Smooth muscle cell (in vitro differentiated cells): Measurements from ENCODE around the gene SPRYD3. TPM values are rescaled to one million over a fixed set of nuclear protein-coding genes. Genes with fewer than 3 reads are reported as not detected.

Experiments
- DNase-seq: peaks from one replicate; lab custom pipeline; 2025; ENCODE audit not compliant: unreplicated experiment; lab: John Stamatoyannopoulos, UW
- H2AFZ ChIP-seq: fragments of 200-600 bp; sonication (generic); 2 replicates; pipeline ENCODE4 v1.6.0; 2016; ENCODE audit warnings: antibody characterized with exemption, low read depth, mild to moderate bottlenecking
- H3F3A ChIP-seq: fragments of 200-600 bp; sonication (generic); 2 replicates; pipeline ENCODE4 v1.6.0; 2017; ENCODE audit warnings: antibody characterized with exemption, low read depth
- H3K27ac ChIP-seq: fragments of 200-600 bp; sonication (generic); 2 replicates; pipeline ENCODE4 v1.5.1; 2016; ENCODE audit warnings: low read depth, mild to moderate bottlenecking
- H3K27me3 ChIP-seq: fragments of 200-600 bp; sonication (generic); 2 replicates; pipeline ENCODE4 v1.6.1; 2016; ENCODE audit warnings: low read depth, mild to moderate bottlenecking
- H3K36me3 ChIP-seq: fragments of 200-600 bp; sonication (generic); 2 replicates; pipeline ENCODE4 v1.5.1; 2016; ENCODE audit warnings: low read depth
- H3K4me1 ChIP-seq: fragments of 200-600 bp; sonication (generic); 2 replicates; pipeline ENCODE4 v1.5.1; 2016; ENCODE audit warnings: low read depth
- H3K4me2 ChIP-seq: fragments of 200-600 bp; sonication (generic); 2 replicates; pipeline ENCODE4 v1.6.0; 2016; ENCODE audit warnings: mild to moderate bottlenecking
- H3K4me3 ChIP-seq: fragments of 200-600 bp; sonication (generic); 2 replicates; pipeline ENCODE4 v1.5.1; 2016; ENCODE audit warnings: mild to moderate bottlenecking
- H3K79me2 ChIP-seq: fragments of 200-600 bp; sonication (generic); 2 replicates; pipeline ENCODE4 v1.6.0; 2016; ENCODE audit warnings: low read depth, mild to moderate bottlenecking
- H3K9ac ChIP-seq: fragments of 200-600 bp; sonication (generic); 2 replicates; pipeline ENCODE4 v1.6.0; 2016; ENCODE audit warnings: low read depth
- H3K9me3 ChIP-seq: fragments of 200-600 bp; sonication (generic); replicated peaks from 2 replicates; pipeline ENCODE4 v1.5.1; 2016; ENCODE audit warnings: low read depth
- H4K20me1 ChIP-seq: fragments of 200-600 bp; sonication (generic); 2 replicates; pipeline ENCODE4 v1.6.0; 2016; ENCODE audit warnings: low read depth
- WGBS: methylation state at CpG from one replicate; pipeline ENCODE4 v1.1.7; 2016; ENCODE audit warnings: low lambda C conversion rate; 5-methylcytosine and 5-hydroxymethylcytosine counted together
- polyA plus RNA-seq: library from polyadenylated mRNA; unstranded; fragments of >200 nt; fragmentation: Nextera tagmentation; extraction: Ambion mirVana; gene quantifications from 2 replicates; pipeline ENCODE4 v1.2.1, GENCODE V29; 2016
- total RNA-seq: library from RNA; depleted of rRNA; stranded (reverse); fragments of >200 nt; gene quantifications from 2 replicates; pipeline ENCODE4 v1.2.3, GENCODE V29; 2014
- TF ChIP-seq, protein P1 (sequence below): fragments of 200-600 bp; sonication (generic); IDR thresholded peaks from 2 replicates; pipeline ENCODE4 v1.5.1; 2017; ENCODE audit warnings: borderline replicate concordance, mild to moderate bottlenecking, antibody characterized with exemption; ENCODE audit not compliant: insufficient read depth, poor library complexity, severe bottlenecking

SPRYD3 gene
- total and polyA plus RNA-seq, 2 experiments from 2014 or later = 20.2 to 57.1 TPM

DNA sequence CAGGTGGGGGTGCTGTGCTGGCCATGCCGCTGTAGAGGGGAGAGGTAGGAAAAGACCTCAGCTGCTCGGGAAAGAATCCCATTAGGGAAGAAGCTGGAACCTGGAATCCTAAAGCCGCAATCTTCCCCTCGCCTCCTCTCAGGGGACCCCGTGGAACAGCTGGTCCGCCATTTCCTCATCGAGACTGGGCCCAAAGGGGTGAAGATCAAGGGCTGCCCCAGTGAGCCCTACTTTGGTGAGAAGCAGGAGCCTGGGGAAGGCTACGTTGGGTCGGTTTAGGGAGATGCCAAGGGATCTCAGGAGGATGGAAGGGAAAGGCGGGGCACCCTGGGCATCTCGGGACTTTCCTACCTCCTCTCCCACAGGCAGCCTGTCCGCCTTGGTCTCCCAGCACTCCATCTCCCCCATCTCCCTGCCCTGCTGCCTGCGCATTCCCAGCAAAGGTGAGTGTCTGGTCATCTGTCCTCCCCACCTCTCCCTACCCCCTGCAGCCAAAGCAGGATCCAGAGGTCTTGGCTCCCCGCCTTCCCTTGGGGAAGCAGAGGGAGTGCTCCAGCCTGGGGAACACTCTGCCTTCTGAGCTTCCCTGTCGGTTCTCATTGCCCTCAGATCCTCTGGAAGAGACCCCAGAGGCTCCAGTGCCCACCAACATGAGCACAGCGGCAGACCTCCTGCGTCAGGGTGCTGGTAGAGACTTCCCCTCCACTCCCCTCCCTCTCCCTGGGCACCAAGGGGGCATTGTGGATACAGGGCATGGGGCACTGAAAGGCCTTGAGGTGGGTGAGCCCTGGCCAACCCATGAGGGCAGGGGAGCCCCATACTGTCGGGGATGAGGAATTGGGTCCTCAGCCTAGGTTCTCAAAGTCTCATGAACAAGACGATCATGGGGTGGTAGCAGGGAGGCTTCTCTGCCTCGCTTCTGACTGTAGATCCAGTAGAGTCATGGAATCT is 16.9 kb downstream of the SPRYD3 start:
- peaks cover 9% of the 10 kb centered on the region for H4K20me1 ChIP-seq
- H3K36me3 ChIP-seq = no peaks in the 10 kb centered on the region
- H3K79me2 ChIP-seq = no peaks in the 10 kb centered on the region
- no peak overlapping the region for H3K4me2 ChIP-seq
- no peak overlapping the region for H3K4me3 ChIP-seq
- 94% methylated on average over 18 of the region's 20 CpGs for WGBS
- H3K9ac ChIP-seq = no peak overlapping the region
- TF ChIP-seq, protein P1, sequence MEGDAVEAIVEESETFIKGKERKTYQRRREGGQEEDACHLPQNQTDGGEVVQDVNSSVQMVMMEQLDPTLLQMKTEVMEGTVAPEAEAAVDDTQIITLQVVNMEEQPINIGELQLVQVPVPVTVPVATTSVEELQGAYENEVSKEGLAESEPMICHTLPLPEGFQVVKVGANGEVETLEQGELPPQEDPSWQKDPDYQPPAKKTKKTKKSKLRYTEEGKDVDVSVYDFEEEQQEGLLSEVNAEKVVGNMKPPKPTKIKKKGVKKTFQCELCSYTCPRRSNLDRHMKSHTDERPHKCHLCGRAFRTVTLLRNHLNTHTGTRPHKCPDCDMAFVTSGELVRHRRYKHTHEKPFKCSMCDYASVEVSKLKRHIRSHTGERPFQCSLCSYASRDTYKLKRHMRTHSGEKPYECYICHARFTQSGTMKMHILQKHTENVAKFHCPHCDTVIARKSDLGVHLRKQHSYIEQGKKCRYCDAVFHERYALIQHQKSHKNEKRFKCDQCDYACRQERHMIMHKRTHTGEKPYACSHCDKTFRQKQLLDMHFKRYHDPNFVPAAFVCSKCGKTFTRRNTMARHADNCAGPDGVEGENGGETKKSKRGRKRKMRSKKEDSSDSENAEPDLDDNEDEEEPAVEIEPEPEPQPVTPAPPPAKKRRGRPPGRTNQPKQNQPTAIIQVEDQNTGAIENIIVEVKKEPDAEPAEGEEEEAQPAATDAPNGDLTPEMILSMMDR = no peak
- no peak for DNase-seq
- H3K27me3 ChIP-seq = no peaks in the 10 kb centered on the region
- H3K4me1 ChIP-seq = no peaks in the 10 kb centered on the region
- no peaks in the 10 kb centered on the region for H3F3A ChIP-seq
- no peak overlapping the region for H3K27ac ChIP-seq
- no peaks in the 10 kb centered on the region for H3K9me3 ChIP-seq
- no peak overlapping the region for H2AFZ ChIP-seq

DNA sequence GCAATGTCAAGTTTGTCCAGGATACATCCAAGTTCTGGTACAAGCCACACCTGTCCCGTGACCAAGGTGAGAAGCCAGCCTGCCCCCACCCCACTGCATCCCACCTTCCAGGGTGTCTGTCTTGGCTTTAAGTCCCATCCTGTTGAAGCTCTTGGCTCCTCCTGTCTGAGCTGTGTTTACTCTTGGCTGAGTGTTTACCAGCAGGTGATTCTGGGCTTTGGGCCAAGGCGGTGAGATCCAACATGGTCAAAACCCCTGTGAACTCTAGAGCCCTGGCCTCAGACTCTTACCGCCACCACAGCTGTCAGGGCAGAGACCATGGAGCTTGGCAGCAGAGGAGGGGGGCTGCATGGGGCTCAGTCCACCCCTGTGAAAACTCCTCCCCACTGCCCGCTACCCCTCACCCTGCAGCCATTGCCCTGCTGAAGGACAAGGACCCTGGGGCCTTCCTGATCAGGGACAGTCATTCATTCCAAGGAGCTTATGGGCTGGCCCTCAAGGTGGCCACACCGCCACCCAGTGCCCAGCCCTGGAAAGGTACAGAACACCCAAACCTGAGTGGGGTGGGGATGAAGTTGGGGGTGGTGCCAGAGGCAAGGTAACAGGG is 17.7 kb downstream of the SPRYD3 start:
- Histone ChIP-seq H3K79me2 (no peaks in the 10 kb centered on the region), H3K4me2 (no peak overlapping the region), H3F3A (no peaks in the 10 kb centered on the region), H4K20me1 (peaks cover 9% of the 10 kb centered on the region), H2AFZ (no peak overlapping the region), H3K9me3 (no peaks in the 10 kb centered on the region), H3K4me3 (no peak overlapping the region), H3K36me3 (no peaks in the 10 kb centered on the region), H3K9ac (no peak overlapping the region), H3K27me3 (no peaks in the 10 kb centered on the region), H3K4me1 (no peaks in the 10 kb centered on the region), H3K27ac (no peak overlapping the region)
- 87% methylated on average over 5 of the region's 5 CpGs for WGBS
- TF ChIP-seq, protein P1 = no peak
- DNase-seq = no peak

DNA sequence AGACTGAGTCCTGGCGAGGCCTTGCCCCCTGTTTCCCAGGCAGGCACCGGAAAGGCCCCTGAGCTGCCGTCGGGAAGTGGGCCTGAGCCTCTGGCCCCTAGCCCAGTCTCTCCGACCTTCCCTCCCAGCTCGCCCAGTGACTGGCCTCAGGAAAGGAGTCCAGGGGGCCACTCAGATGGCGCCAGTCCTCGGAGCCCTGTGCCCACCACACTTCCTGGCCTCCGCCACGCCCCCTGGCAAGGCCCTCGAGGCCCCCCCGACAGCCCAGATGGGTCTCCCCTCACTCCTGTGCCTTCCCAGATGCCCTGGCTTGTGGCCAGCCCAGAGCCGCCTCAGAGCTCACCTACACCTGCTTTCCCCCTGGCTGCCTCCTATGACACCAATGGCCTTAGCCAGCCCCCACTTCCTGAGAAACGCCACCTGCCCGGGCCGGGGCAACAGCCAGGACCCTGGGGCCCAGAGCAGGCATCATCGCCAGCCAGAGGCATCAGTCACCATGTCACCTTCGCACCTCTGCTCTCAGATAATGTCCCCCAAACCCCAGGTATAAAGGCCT is 18.4 kb downstream of the SPRYD3 start:
- no peaks in the 10 kb centered on the region for H3K27me3 ChIP-seq
- H3K4me2 ChIP-seq = no peak overlapping the region
- H3K9ac ChIP-seq = no peak overlapping the region
- 97% methylated on average over 18 of the region's 18 CpGs for WGBS
- no peaks in the 10 kb centered on the region for H3K36me3 ChIP-seq
- H2AFZ ChIP-seq = no peak overlapping the region
- H3K79me2 ChIP-seq = no peaks in the 10 kb centered on the region
- DNase-seq = no peak
- no peaks in the 10 kb centered on the region for H3F3A ChIP-seq
- H3K27ac ChIP-seq = no peak overlapping the region
- peaks cover 9% of the 10 kb centered on the region for H4K20me1 ChIP-seq
- H3K4me3 ChIP-seq = no peak overlapping the region
- no peaks in the 10 kb centered on the region for H3K9me3 ChIP-seq
- TF ChIP-seq, protein P1 = no peak
- no peaks in the 10 kb centered on the region for H3K4me1 ChIP-seq
